ENCODE data around the gene DDAH2. TPM values are rescaled to one million over a fixed set of nuclear protein-coding genes. Genes with fewer than 3 reads are reported as not detected.

Gene DDAH2
- total RNA-seq, 2 experiments from 2014 or later = 3.0 to 3.3 TPM

DNA sequence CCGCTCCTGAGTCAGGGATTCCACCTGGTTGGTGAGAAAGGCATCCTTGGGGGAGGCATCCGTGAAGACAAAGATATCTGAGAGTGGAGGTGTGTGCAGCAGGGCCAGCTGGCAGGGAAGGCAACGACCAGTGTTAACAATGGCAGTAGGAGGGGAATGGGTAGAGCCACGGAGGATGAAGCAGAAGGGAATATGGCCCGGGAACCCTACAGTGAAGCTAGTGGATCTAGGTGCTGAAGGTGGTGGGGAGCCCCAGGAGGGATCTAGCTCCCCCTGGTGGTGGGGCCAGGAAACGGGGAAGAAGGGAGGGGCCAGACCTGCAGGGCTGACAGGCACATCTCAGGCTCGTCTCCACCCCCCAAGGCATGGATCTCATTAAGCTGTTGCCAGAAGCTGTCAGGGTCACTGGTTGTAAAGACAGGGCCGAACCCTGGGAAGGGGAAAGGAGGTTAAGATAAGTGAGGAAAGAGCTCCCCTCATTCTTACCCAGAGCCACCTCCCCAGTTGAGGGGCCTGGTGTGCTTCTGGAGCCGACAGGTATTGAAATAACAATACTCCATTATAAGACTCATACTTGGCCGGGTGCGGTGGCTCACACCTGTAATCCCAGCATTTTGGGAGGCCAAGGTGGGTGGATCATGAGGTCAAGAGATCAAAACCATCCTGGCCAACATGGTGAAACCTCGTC lies 40.7 kb upstream of the DDAH2 start:
- DNase-seq = peak; percentile 66 to 89 (median 75)
- H3K4me3 Mint-ChIP-seq = peak overlapping the region; percentile 48
- TF ChIP-seq, protein P1, sequence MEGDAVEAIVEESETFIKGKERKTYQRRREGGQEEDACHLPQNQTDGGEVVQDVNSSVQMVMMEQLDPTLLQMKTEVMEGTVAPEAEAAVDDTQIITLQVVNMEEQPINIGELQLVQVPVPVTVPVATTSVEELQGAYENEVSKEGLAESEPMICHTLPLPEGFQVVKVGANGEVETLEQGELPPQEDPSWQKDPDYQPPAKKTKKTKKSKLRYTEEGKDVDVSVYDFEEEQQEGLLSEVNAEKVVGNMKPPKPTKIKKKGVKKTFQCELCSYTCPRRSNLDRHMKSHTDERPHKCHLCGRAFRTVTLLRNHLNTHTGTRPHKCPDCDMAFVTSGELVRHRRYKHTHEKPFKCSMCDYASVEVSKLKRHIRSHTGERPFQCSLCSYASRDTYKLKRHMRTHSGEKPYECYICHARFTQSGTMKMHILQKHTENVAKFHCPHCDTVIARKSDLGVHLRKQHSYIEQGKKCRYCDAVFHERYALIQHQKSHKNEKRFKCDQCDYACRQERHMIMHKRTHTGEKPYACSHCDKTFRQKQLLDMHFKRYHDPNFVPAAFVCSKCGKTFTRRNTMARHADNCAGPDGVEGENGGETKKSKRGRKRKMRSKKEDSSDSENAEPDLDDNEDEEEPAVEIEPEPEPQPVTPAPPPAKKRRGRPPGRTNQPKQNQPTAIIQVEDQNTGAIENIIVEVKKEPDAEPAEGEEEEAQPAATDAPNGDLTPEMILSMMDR (IDR thresholded peaks at IDR 0.05) = peak; percentile 63
- ATAC-seq (ENCODE audit: poor library complexity) = peak; percentile 79
- Histone ChIP-seq H3K36me3 (ENCODE audit: insufficient read depth, low read length) (no peaks in the 10 kb centered on the region), H3K4me1 (ENCODE audit: insufficient read depth, low read length) (peaks cover 49% of the 10 kb centered on the region), H3K4me3 (ENCODE audit: low read length) (no peak overlapping the region), H3K9me3 (ENCODE audit: control insufficient read depth in 1 of 2, insufficient read depth in 1 of 2, low read length in 2 of 2) (no peaks in the 10 kb centered on the region), H3K27me3 (ENCODE audit: control insufficient read depth in 1 of 2, insufficient read depth in 2 of 2, low read length in 2 of 2) (no peaks in the 10 kb centered on the region), H3K27ac (ENCODE audit: low read depth in 1 of 2, low read length in 2 of 2) (no peak overlapping the region)
- POLR2A ChIA-PET = interaction anchor here (0.8 to 2.0 kb wide), 8 partner anchors 25 to 67 kb away, joined by 3 to 9 read pairs (median 4); partner anchors contain the start of genes ABHD16A, CLIC1, DDAH2 and HSPA1A
- CTCF ChIA-PET = interaction anchor here (0.7 to 1.7 kb wide), 19 partner anchors 8 to 147 kb away, joined by 3 to 34 read pairs (median 4); partner anchors contain the start of genes DDAH2, LSM2 and MSH5
- H3K4me1 Mint-ChIP-seq (ENCODE audit: low read depth) = peaks cover 27% of the 10 kb centered on the region
- H3K36me3 Mint-ChIP-seq (ENCODE audit: low read depth) = no peaks in the 10 kb centered on the region
- no peaks in the 10 kb centered on the region for H3K9me3 Mint-ChIP-seq
- H3K27ac Mint-ChIP-seq = no peak overlapping the region
- no peaks in the 10 kb centered on the region for H3K27me3 Mint-ChIP-seq
- intact Hi-C loops (cut with DNase I, micrococcal nuclease) = loop anchor here (1.0 to 2.0 kb wide), 2 partner anchors 41 kb away; partner anchors contain the start of gene DDAH2 (in 2 of the 2)

- peaks cover 27% of the 10 kb centered on the region for H3K4me1 Mint-ChIP-seq (ENCODE audit: low read depth)
- POLR2A ChIA-PET = interaction anchor here (0.8 to 1.8 kb wide), 3 partner anchors 27 to 33 kb away, joined by 3 to 8 read pairs (median 4); partner anchors contain the start of gene CLIC1
- intact Hi-C loops (cut with DNase I, micrococcal nuclease) = loop anchor here (1.0 to 2.0 kb wide), 2 partner anchors 39 to 40 kb away; partner anchors contain the start of gene DDAH2 (in 2 of the 2)
These were observed 39.5 kb upstream of the DDAH2 start for GRCh38 chr6:31768363-31769257.

More at GRCh38 chr6:31768363-31769257, 39.5 kb upstream of the DDAH2 start:
- Mint-ChIP-seq H3K27ac (no peak overlapping the region), H3K36me3 (ENCODE audit: low read depth) (no peaks in the 10 kb centered on the region), H3K27me3 (no peaks in the 10 kb centered on the region), H3K9me3 (no peaks in the 10 kb centered on the region), H3K4me3 (no peak overlapping the region)
- DNase-seq (peak in 3 of 14 experiments; percentile 6 to 50 (median 45)), ATAC-seq (ENCODE audit: poor library complexity) (no peak)
- TF ChIP-seq, protein P1 (IDR thresholded peaks at IDR 0.05) = no peak
- Histone ChIP-seq H3K27me3 (ENCODE audit: control insufficient read depth in 1 of 2, insufficient read depth in 2 of 2, low read length in 2 of 2) (no peaks in the 10 kb centered on the region), H3K4me3 (ENCODE audit: low read length) (no peak overlapping the region), H3K9me3 (ENCODE audit: control insufficient read depth in 1 of 2, insufficient read depth in 1 of 2, low read length in 2 of 2) (no peaks in the 10 kb centered on the region), H3K27ac (ENCODE audit: low read depth in 1 of 2, low read length in 2 of 2) (no peak overlapping the region), H3K36me3 (ENCODE audit: insufficient read depth, low read length) (no peaks in the 10 kb centered on the region), H3K4me1 (ENCODE audit: insufficient read depth, low read length) (peaks cover 43% of the 10 kb centered on the region)
- CTCF ChIA-PET = interaction anchor here (1.5 to 1.7 kb wide), 2 partner anchors 22 to 95 kb away, joined by 3 to 4 read pairs; no protein-coding TSS in a partner anchor

Measured in CD4-positive, alpha-beta T cell (primary cell).